ENCODE data around the gene MAD2L2.

MAD2L2 gene

GRCh38 chr1:11681071-11681771 lies at the start of gene MAD2L2:
TSS of gene MAD2L2 (minus strand) at chr1:11681148. CDS start at chr1:11680601, 547 bp downstream.
- peak; percentile 81 for DNase-seq

GRCh38 chr1:11730429-11730891 lies 49.5 kb upstream of the MAD2L2 start:
- DNase-seq: peak; percentile 18

GRCh38 chr1:11729498-11730428 lies 48.8 kb upstream of the MAD2L2 start:
- DNase-seq: no peak

GRCh38 chr1:11729155-11729497 lies 48.2 kb upstream of the MAD2L2 start:
- DNase-seq: no peak

- no peak for DNase-seq
Measured at GRCh38 chr1:11728126-11728806, 47.3 kb upstream of the MAD2L2 start.

- no peak for DNase-seq
Measured at GRCh38 chr1:11727119-11727518, 46.2 kb upstream of the MAD2L2 start.

- DNase-seq: no peak
Measured at GRCh38 chr1:11725616-11726015, 44.7 kb upstream of the MAD2L2 start.

GRCh38 chr1:11722538-11722937 lies 41.6 kb upstream of the MAD2L2 start:
- DNase-seq: no peak

- DNase-seq: no peak
Measured at GRCh38 chr1:11721311-11721710, 40.4 kb upstream of the MAD2L2 start.

GRCh38 chr1:11720525-11720924 lies 39.6 kb upstream of the MAD2L2 start:
- DNase-seq: no peak

- no peak for DNase-seq
Measured at GRCh38 chr1:11720033-11720376, 39.1 kb upstream of the MAD2L2 start.

GRCh38 chr1:11719313-11720032 lies 38.5 kb upstream of the MAD2L2 start:
- peak; percentile 78 for DNase-seq

- no peak for DNase-seq
Measured at GRCh38 chr1:11714831-11715575, 34.1 kb upstream of the MAD2L2 start.

GRCh38 chr1:11713095-11713494 lies 32.1 kb upstream of the MAD2L2 start:
- DNase-seq: no peak

GRCh38 chr1:11712285-11712684 lies 31.3 kb upstream of the MAD2L2 start:
- DNase-seq: no peak

- no peak for DNase-seq
Measured at GRCh38 chr1:11711490-11711889, 30.5 kb upstream of the MAD2L2 start.

- no peak for DNase-seq
Measured at GRCh38 chr1:11708554-11709350, 27.8 kb upstream of the MAD2L2 start.

- no peak for DNase-seq
Measured at GRCh38 chr1:11707621-11708276, 26.8 kb upstream of the MAD2L2 start.

GRCh38 chr1:11706292-11706691 lies 25.3 kb upstream of the MAD2L2 start:
- DNase-seq: no peak

GRCh38 chr1:11705596-11705995 lies 24.6 kb upstream of the MAD2L2 start:
- no peak for DNase-seq

Measured in activated CD4-positive, alpha-beta T cell treated with anti-CD3 and anti-CD28 coated beads for 1 hour (primary cell).